ENCODE measurements around the gene UBE2G2.
A peak's percentile ranks its signal among the peaks of the same experiment; 100 is the strongest.

UBE2G2 gene

DNA sequence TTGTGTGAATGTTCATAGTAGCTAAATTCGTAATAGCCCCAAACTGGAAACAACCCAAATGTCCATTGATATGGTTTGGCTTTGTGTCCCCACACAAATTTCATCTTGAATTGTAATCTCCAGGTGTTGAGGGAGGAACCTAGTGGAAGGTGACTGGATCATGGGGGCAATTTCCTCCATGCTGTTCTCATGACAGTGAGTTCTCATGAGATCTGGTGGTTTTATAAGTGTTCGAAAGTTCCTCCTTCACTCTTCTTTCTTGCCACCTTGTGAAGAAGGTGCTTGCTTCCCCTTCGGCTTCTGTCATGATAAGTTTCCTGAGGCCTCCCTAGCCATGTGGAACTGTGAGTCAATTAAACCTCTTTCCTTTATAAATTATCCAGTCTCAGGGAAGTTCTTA is 11.3 kb downstream of the UBE2G2 start:
- DNase-seq (ENCODE audit: low spot score), result no peak

DNA sequence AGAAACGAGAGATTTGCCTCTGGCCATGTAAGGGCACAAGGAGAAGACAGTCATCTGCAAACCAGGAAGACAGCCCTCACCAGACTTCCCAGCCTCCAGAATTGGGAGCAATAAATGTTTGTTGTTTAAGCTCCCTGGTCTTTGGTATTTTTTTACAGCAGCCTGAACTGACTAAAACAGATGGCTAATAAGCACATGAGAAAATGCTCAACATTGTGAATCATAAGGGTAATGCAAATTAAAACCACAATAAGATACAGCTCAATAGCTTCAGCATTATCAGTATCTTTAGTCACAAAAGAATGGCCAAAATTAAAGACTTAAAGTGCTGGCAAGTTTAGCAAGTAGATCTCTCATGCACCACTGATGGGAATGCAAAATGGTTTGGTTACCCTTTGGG is 11.7 kb downstream of the UBE2G2 start:
- DNase-seq (ENCODE audit: low spot score), result peak; percentile 8

DNA sequence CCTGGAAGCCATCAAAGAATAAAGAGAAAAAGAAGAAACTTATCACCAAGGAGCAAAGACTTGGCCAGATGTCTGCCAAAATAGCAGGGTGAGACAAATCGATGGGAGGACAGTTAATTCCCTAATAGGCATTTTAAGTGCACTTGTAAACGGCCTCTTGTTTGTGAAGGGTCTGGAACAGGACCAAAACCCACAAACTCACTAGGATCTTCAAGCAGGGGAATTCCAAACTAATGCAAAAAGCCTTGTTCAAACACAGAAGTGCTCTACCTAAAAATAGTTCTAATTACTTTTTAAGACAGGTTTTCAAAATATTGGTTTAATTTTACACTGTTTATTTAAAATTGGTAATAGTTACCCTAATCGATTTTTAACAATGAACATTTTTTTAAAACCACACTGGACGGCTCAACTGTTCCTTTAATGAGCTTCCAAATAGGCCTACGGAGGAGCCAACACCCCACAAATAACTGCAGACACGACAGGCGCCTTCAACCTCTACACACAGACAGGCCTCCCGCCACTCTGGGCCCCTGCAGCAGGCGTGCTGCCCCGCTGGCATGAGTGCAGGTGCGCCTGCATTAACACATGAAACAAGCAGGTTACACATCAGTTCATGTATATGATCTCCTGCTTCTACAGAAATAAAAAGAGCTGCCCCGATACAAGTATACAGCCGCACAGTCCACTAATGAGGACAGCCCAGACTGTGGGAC is 15.8 kb downstream of the UBE2G2 start:
- DNase-seq (ENCODE audit: low spot score), result no peak

DNA sequence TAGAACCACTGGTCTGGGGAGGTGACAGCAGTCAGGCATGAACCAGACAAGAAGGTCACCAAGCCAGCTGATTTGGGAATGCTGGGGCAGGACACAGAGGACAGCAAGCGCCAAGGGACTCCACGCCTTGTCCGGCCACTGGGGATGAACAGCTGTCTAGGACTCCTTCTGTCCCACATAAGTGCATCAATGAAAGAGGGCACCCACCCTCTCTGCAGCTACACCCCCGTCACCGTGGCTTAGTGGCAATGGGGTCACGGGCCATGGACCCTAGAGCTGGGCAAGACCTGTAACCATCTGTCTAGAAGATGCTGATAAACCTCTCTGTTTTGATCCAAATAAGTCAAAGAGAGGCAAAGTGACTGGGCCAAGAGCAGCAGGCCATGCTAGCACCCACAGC is 16.8 kb downstream of the UBE2G2 start:
- no peak for DNase-seq (ENCODE audit: low spot score)

DNA sequence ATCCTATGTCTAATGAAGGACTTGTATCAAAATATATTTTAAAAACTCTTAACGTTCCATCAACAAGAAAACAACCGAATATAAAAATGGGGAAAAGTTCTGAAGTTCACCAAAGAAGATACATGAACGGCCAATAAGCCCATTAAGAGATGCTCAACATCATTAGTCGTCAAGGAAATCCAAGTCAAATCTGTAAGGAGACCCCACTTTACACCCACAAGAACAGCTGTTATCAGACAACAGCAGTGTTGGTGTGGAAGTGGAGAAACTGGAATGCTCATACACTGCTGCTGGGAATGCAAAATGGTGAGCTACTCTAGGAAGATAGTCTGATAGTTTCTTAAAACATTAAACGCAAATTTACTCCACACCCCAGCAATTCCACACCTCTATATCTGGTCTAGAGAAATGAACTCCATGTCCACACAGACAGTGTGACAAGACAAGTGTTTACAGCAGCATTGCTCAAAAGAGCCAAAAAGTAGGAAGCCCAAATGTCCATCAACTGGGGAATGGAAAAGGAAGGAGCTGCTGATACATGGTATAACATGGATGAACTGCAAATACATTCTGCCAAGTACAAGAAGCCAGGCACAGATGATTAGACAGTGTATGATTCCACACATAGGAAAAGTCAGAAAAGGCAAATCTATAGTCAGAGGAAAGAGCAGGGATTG is 18.5 kb downstream of the UBE2G2 start:
- DNase-seq (ENCODE audit: low spot score), result no peak

DNA sequence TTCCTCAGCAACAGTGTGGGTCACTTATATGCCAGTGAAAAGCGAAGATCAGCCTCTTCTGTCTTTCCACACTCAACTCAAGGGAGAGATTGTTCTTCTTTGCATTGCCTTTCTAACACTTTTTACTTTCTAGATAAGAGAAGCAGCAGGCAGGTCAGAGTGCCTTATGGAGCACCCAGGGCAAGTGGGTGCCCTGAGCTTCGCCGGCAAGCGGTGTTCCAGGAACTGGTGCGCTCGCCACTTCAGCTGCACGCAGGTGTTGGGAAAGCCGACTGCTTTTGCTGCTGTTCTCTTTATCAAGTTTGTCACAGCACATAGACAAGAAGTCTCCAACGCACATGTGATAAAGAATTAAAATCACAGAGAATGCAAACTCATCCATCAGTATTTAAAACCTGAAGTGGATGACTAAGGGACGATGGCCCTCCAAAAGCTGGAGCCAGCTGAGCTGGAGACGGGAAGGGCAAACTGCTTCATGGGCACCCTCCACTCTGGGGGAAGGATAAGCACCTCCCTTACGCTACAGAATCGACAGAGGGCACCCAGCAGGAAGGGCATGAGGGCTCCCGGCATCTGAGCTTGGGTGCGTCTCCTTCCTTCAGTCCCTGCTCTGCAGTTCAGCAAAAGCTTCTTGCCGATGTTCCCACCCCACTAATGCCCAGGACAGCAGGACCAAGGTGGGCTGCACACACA is 20.7 kb downstream of the UBE2G2 start:
- no peak for DNase-seq (ENCODE audit: low spot score)

DNA sequence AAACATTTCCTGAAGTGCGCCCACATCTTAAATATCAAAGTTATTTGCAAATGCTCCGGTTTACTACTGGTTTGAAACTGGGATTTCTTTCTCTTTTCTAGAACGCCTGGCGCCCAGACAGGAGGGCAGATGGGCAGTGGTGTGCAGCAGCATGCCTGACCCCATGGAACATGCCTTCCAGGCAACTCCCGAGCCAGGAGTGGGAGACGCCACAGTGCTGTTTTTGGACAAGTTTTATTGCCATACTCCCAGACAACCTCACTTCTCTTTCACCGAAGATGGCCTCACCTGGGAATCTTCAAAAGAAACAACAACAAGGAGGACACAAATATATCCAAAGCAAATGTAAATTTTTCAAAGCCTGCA is 21.5 kb downstream of the UBE2G2 start:
- no peak for DNase-seq (ENCODE audit: low spot score)

DNA sequence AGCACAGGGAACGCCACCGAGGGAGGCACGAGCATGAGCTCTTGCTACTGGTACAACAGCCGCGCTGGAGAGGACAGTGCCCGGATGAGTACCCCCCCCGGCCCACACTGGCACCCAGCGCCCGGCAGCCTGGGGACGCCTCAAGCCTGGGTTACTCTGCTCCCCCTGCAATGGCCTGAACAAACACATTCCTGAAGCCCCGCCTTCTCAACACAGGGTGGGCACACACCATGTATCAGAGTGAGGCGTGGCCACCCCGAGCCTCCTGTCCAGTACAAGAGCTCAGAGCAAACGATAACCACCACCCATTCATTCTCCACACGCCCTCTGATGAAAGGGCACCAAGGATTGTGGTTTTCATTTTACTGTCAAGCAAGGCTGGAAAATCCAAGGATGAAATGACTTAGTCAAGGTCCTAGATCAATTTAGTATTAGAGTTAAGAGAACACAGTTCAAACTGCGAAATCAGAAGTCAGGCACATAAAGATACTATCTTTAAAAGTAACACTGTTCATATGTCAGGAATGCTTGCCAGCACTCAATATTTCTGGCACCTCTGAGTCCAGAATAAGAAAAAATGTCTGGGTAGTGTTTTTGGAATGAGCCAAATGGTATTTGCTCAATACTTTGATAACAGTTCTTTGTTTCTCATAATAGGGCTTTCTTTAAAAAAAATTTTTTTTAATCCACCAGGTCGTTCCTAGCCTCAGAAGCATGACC is 22.0 kb downstream of the UBE2G2 start:
- no peak for DNase-seq (ENCODE audit: low spot score)

DNA sequence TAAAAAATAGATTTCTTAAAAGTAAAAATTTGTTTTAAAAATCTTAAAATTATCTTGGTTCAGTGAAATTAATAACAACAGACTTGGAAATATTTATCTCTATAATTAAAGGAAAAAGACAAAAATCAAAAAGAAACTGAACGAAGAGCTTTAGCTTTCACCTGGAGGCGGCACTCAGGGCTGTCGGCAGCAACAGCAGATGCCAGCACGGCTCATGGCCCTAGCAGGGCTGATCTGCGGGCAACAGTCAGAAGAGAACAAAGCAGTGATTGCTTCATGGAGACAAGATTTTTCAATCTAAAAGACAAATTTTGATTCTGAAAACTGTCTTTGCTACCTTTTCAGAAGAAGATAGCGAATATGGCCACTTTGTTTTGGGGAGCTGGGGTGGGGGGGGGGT is 22.6 kb downstream of the UBE2G2 start:
- DNase-seq (ENCODE audit: low spot score), result no peak

DNA sequence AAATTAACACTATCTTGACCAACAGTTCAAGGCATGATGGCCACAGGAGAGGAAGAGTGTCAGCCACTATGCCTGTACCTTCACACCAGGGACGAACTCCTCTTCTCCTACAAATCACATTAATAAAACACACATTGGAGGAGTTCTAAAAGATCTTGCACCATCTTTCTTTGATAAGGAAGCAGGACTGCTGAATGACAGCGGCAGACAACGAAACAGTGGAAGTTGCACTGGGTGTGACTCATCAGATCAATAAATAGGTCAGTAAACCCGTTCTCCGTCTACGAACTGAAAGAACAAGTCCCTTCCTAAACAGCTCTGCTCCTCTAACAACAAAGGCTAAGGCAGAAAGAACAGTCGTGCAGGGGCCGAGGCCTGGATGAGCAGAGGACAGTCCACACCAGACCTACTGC is 23.1 kb downstream of the UBE2G2 start:
- DNase-seq (ENCODE audit: low spot score), result no peak

DNA sequence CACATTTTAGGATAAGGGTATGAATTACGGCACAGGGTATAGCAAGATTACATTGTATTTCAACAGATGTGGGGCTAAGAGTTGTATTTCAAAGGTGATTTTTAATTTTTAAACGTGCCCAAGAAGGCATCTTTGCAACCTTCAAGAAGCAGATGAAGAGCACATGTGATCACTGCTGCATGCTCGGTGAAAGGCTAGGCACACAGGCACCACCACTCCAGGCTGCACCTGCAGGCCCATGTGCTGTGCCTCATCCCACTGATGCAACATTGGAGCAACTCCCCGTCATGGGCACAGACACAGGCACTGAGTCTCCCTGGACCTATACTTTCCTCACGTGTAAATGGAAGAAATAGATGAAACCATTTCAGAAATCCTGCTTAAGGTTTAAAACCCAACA is 23.5 kb downstream of the UBE2G2 start:
- no peak for DNase-seq (ENCODE audit: low spot score)

DNA sequence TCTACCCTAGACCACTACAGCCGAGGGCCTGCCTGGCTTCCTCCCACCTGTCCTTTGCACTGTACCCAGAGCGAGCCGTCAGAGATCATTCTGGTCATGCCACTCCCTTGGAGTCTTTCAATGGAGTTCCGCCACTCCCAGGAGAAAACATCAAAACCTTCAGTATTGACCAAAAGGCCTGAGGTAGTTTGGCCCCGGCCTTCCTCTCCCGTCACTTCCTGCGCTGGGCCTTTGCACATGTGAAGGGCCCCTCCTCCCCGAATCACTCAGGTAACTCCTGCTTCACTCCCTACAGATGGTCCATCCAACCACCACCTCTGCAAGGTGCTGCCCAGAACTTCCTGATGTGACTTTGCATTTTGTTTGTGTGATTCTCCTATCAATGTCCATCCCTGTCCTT is 26.6 kb downstream of the UBE2G2 start:
- no peak for DNase-seq (ENCODE audit: low spot score)

DNA sequence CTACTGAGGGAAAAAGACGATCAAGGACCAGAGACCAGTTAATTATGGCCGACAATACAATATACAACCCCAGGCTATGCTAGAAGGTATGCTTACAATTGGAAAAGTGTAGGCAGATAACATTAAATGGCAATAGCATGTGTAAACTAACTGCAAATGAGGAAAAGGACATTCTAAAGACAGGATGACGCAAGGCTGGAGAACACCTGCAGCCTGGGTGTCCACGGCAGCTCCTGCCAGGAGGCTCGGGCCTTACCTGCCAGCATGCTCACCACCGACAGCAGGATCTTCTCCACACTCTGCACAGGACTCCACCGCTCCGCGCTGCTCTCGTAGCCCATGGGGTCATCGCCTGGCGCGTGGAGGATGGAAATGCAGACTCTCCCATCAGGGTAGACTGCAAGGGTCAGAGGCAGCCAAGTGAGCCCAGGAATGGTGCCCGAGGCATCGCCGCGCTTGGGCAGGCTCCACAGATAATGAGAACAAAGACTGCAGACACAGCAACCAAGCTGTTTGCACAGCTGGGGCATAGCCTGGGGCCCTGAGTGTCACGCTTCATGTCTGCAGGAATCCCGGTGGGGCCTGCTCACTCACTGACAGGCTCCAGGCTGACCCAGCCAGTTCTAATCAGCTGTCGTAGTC is 28.2 kb downstream of the UBE2G2 start:
- DNase-seq (ENCODE audit: low spot score), result no peak

DNA sequence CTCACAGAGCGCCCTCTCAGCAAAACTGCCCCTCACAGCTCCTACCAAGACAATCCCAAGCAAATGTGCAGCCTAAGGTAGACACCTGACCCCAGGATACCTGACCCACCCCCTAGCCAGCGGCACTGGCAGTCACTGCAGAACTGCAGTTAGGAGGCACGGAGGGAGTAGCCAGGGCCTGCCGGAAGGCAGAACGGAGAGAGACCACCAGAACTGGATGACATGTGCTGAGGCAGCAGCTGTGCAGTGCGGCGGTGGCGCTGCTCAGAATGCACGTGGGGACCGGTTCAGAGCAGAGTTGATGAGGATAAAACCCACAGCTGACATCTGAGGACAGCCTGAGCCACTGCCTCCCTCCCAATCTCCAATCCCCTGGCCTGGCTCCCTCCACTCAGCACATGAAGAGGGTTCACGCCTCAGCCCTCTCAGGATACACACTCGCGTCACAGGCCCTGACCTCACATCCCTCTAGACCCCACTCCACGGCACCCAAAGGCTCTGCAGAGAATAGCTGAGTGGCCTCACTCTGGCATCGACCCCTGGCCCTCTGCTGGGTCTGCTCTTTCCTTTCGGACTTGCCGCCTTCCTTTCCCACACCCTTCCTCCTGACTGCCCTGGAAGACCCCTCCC is 29.6 kb downstream of the UBE2G2 start:
- no peak for DNase-seq (ENCODE audit: low spot score)

DNA sequence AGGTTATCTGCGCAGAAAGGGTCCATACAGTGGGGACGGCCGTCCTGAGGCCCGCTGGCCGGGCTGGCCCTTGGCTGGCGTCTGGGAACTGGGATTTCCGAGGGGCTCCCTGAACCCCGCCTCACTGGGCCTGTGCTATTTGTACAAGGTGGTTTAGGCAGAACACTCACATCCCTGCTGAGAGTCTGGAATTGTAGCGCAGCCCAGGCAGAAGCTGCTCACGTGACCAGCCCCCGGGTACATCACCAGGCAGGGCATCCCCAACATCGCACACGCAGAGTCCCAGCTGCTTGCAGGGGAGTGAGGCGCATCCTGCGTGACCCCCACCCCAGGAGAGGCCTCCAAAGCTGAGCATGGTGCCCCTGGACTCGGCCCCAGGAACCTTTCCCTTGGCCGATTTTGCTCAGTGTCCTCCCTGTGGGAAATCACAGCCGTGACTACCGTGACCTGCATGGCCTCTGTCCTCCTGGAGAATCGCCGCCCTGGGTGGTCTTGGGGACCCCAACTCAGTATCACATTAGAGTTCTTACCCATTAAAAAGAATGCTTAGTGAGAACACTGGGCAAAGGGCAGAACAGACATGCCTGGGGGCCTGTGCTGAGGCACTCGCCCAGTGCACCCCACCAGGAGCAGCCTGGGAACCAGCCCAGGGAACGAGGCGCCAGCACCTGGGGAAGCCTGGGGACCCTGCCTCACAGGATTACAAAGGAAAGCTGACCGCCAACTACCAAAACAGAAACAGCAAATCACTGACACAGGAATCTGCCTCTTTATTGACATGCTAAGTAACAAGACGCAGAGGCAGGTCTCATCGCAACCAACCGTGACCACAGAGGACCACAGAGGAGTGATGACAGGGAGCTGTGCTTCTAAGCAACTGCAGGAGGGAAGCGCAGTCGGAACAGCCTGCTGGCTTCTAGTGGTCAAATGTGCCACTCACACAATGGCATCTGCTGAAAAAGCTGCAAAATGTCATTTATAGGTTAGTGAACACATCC is 33.5 kb downstream of the UBE2G2 start:
- DNase-seq (ENCODE audit: low spot score), result no peak

DNA sequence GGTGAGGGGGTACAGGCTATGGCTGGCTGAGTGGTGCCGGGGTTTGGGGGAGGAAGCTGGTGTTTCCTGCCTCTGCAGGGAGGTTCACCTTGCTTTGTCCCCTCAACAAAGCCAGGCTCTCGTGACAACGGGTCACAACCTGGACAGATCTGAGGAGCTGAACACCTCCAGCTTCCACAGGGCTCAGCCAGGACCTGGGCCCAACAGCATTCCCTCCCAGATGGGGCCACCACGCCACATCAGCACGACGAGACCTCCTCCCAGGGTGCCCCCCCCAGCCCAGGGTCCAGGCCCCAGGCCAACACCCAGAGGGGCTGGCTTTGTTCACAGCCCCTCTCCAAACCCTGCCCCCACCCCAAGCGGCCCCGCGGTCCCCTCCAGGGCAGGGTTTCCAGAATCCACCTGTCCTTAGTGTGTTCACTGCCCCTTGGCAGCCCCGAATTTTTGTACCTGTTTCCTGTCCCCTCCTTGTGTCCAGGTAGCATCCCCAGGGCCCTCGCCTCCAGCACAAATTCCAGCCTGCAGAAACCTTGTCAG is 34.7 kb downstream of the UBE2G2 start:
- no peak for DNase-seq (ENCODE audit: low spot score)

DNA sequence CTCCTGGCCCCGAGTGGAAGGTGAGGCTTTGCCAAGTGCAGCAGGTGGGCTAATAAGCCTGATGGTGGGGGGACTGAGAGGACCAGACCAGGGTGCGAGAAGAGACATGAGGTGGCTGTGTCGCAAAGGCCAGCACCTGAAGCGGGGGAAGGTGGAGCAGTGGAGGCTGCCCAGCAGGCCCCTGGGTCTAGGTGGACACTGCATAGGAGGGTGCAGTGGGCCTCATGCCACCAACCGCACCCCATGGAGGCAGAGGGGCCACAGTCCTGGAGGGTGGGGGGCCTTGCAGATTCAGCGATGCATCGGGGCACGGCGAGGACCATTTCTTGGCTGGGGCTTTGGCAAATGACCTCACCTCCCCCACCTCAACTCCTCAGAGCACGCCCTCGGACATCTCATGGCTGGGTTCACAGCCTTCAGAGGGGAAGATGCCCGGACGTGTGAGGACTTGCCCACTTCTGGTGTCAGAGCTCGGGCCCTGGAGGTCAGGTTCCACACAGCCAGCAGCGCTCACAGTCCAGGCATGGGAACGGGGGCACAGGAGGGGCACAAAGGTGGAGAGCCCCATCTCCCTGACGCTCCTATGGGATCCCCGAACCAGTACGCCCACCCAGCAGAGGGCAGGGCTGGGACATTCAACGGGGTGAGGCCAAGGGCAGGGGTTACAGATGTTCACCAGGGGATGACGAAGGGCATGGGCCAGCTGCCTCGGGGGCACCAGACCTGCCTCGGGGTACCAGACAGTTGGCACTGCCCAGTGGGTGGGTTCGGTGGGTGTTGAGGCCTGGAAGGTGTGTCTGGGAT is 35.4 kb downstream of the UBE2G2 start:
- no peak for DNase-seq (ENCODE audit: low spot score)

DNA sequence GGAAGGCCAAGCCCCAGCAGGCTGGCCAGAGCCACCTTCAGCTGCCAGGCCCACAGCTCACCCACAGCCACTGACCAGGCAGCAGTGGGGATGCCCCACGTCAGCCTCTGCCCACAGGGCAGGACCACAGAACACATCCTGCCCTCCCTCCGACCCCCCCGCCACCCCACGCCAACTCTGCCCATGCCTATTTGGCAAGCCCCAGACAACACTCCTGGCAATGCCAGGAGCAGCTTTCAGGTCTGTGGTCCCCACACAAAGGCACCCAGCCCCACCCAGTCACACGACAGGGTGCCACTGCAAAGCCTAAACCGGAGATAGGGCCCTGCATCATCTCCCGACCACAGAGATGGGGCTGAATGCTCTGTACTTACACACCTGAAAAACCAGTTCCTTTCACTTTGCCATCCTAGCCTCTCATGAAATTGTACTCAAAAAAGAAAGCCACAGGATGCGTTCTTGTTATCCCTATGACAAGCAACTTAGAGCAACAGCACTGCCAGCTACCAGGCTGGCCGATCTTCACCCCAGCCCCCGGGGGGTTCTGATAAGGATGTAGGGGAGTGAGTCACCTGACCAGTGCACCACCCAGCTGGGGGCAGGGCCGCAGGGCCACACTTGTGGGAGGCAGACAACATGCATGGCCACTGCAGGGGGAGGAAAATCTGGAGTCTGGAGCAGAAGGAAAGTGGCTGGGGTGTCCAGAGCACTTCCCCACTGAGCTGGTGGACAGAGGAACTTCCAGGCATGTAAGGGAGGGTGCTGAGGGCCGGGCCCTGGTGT is 36.2 kb downstream of the UBE2G2 start:
- DNase-seq (ENCODE audit: low spot score), result no peak
